Loucy (cell line): ENCODE measurements around the gene POPDC2.

ENCODE experiments used
- H2AFZ ChIP-seq: fragments of 200-600 bp; sonication (generic); 2 replicates; pipeline ENCODE4 v1.6.0; 2016; ENCODE audit warnings: antibody characterized with exemption, mild to moderate bottlenecking, low read length, moderate library complexity
- H3F3A ChIP-seq: fragments of 200-600 bp; 2 replicates; pipeline ENCODE4 v1.6.0; 2016; ENCODE audit warnings: antibody characterized with exemption, low read depth, mild to moderate bottlenecking
- H3K27me3 ChIP-seq: fragments of 200-600 bp; sonication (generic); 2 replicates; pipeline ENCODE4 v1.6.1; 2014; ENCODE audit warnings: low read length, mild to moderate bottlenecking; ENCODE audit not compliant: insufficient read depth, poor library complexity, severe bottlenecking
- H3K36me3 ChIP-seq: fragments of 200-600 bp; sonication (generic); 2 replicates; pipeline ENCODE4 v1.6.1; 2016; ENCODE audit warnings: low read length; ENCODE audit not compliant: insufficient read depth
- H3K4me1 ChIP-seq: fragments of 200-600 bp; sonication (generic); 2 replicates; pipeline ENCODE4 v1.5.1; 2014; ENCODE audit warnings: low read length, mild to moderate bottlenecking; ENCODE audit not compliant: insufficient read depth, poor library complexity, severe bottlenecking
- H3K4me2 ChIP-seq: fragments of 200-600 bp; sonication (generic); 2 replicates; pipeline ENCODE4 v1.6.0; 2014; ENCODE audit warnings: antibody characterized with exemption, low read length, low read depth, mild to moderate bottlenecking; ENCODE audit not compliant: poor library complexity, severe bottlenecking
- H3K4me3 ChIP-seq: fragments of 200-600 bp; sonication (generic); 2 replicates; pipeline ENCODE4 v1.5.1; 2014; ENCODE audit warnings: low read length, mild to moderate bottlenecking, mixed read lengths; ENCODE audit not compliant: poor library complexity, severe bottlenecking
- H3K79me2 ChIP-seq: fragments of 200-600 bp; sonication (generic); 2 replicates; pipeline ENCODE4 v1.6.1; 2014; ENCODE audit warnings: low read length; ENCODE audit not compliant: insufficient read depth
- H3K9ac ChIP-seq: fragments of 200-600 bp; sonication (generic); 2 replicates; pipeline ENCODE4 v1.6.0; 2014; ENCODE audit warnings: mild to moderate bottlenecking, low read depth, low read length, moderate library complexity; ENCODE audit not compliant: poor library complexity, severe bottlenecking
- H3K9me2 ChIP-seq: fragments of 200-600 bp; sonication (generic); replicated peaks from 2 replicates; pipeline ENCODE4 v1.6.1; 2016; ENCODE audit warnings: low read depth, low read length, mixed read lengths
- H3K9me3 ChIP-seq: fragments of 200-600 bp; sonication (generic); 2 replicates; pipeline ENCODE4 v1.6.1; 2014; ENCODE audit warnings: mild to moderate bottlenecking, antibody characterized with exemption, low read length, low read depth; ENCODE audit not compliant: insufficient read depth
- H4K20me1 ChIP-seq: fragments of 200-600 bp; sonication (generic); 2 replicates; pipeline ENCODE4 v1.6.0; 2014; ENCODE audit warnings: antibody characterized with exemption, low read length, mild to moderate bottlenecking; ENCODE audit not compliant: insufficient read depth, poor library complexity, severe bottlenecking
- EZH2phosphoT487 ChIP-seq: fragments of 200-600 bp; IDR thresholded peaks from 2 replicates; pipeline ENCODE4 v1.6.1; 2018; ENCODE audit warnings: antibody characterized with exemption, mild to moderate bottlenecking, moderate library complexity, borderline replicate concordance
- TF ChIP-seq, protein P1 (sequence below): fragments of 200-600 bp; sonication (generic); conservative IDR thresholded peaks from 2 replicates; pipeline ENCODE4 v1.5.1; 2014; ENCODE audit warnings: mild to moderate bottlenecking, antibody characterized with exemption, low read length

POPDC2 gene

DNA sequence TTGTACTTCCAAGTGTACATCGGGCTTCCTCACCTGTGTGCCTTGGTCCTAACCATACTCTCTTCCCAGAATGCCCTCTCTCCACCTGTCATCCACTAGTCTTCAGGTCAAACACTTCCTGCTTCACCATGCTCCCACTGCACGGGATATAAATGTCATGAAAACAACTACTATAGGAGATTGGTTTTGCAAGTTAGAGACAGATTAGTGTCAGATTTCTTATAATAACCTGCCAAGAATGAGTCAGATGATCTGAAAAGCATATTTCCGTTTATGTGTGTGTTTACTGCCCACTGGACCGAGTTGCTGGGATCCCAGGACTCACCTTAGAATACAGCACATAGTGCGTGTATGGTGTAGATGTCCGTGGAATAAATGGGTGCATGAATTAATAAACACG, 41.3 kb downstream of the POPDC2 start:
- H3K4me1 ChIP-seq, result no peaks in the 10 kb centered on the region
- no peaks in the 10 kb centered on the region for H3K36me3 ChIP-seq
- H3K4me3 ChIP-seq, result no peak overlapping the region
- H3K27me3 ChIP-seq, result peaks cover 5% of the 10 kb centered on the region
- H3K4me2 ChIP-seq, result no peak overlapping the region
- H3K9ac ChIP-seq, result no peak overlapping the region
- no peak overlapping the region for H2AFZ ChIP-seq
- no peak for TF ChIP-seq EZH2phosphoT487
- TF ChIP-seq, protein P1, sequence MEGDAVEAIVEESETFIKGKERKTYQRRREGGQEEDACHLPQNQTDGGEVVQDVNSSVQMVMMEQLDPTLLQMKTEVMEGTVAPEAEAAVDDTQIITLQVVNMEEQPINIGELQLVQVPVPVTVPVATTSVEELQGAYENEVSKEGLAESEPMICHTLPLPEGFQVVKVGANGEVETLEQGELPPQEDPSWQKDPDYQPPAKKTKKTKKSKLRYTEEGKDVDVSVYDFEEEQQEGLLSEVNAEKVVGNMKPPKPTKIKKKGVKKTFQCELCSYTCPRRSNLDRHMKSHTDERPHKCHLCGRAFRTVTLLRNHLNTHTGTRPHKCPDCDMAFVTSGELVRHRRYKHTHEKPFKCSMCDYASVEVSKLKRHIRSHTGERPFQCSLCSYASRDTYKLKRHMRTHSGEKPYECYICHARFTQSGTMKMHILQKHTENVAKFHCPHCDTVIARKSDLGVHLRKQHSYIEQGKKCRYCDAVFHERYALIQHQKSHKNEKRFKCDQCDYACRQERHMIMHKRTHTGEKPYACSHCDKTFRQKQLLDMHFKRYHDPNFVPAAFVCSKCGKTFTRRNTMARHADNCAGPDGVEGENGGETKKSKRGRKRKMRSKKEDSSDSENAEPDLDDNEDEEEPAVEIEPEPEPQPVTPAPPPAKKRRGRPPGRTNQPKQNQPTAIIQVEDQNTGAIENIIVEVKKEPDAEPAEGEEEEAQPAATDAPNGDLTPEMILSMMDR, result no peak
- no peaks in the 10 kb centered on the region for H3F3A ChIP-seq
- no peaks in the 10 kb centered on the region for H3K9me3 ChIP-seq
- H4K20me1 ChIP-seq, result no peaks in the 10 kb centered on the region
- no peaks in the 10 kb centered on the region for H3K79me2 ChIP-seq
- H3K9me2 ChIP-seq, result no peaks in the 10 kb centered on the region

DNA sequence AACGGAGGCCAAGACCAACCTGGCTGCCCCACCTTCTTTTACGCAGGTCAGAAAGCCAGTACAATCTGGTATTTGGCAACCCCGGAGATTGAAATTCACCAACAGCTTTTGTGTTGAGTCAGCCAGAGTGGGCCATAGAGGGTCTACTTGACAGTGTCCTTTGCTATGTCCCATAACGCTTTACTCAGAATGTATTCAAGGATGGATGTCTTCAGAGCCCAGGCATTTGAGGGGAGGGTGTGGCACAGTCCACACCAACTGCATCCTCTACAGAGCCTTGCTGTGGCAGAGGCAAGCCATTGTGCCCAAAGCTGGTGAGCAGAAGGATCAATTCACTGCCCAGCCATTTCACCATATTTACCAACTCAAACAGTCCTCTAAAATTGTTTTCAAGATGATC, 44.3 kb downstream of the POPDC2 start:
- H3K9me2 ChIP-seq, result no peaks in the 10 kb centered on the region
- H3F3A ChIP-seq, result no peaks in the 10 kb centered on the region
- H4K20me1 ChIP-seq, result no peaks in the 10 kb centered on the region
- no peak overlapping the region for H3K4me3 ChIP-seq
- H2AFZ ChIP-seq, result no peak overlapping the region
- H3K36me3 ChIP-seq, result no peaks in the 10 kb centered on the region
- H3K79me2 ChIP-seq, result no peaks in the 10 kb centered on the region
- TF ChIP-seq, protein P1, result no peak
- no peak for TF ChIP-seq EZH2phosphoT487
- no peak overlapping the region for H3K4me2 ChIP-seq
- no peak overlapping the region for H3K9ac ChIP-seq
- peaks cover 5% of the 10 kb centered on the region for H3K27me3 ChIP-seq
- no peaks in the 10 kb centered on the region for H3K4me1 ChIP-seq
- H3K9me3 ChIP-seq, result no peaks in the 10 kb centered on the region

DNA sequence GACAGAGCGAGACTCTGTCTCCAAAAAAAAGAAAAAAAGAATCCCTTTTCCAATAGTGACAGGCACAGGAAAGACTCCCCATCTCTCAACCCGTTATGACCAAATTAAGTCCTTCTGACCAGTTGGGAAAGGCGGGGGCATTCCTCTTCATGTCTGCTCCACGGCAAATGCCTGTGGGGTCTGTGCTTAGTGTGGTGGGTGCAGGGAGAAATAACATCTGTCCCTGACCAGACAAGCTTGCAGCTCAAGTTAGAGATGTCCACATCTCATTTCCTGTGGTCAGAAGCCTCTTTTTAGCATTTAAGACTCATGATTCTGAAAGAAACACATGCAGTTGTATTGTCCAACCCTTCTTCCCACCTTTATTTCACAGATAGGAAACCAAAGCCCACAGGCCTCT, 46.5 kb downstream of the POPDC2 start:
- no peaks in the 10 kb centered on the region for H3K9me2 ChIP-seq

More for the DNA sequence above, 46.5 kb downstream of the POPDC2 start:
- H3K79me2 ChIP-seq, result no peaks in the 10 kb centered on the region
- TF ChIP-seq, protein P1, result no peak
- no peak for TF ChIP-seq EZH2phosphoT487
- H3K4me1 ChIP-seq, result no peaks in the 10 kb centered on the region
- H4K20me1 ChIP-seq, result no peaks in the 10 kb centered on the region
- no peaks in the 10 kb centered on the region for H3K9me3 ChIP-seq
- H3K4me3 ChIP-seq, result no peak overlapping the region
- peaks cover under 1% of the 10 kb centered on the region for H3K27me3 ChIP-seq
- H3K9ac ChIP-seq, result no peak overlapping the region
- H3K36me3 ChIP-seq, result no peaks in the 10 kb centered on the region
- H2AFZ ChIP-seq, result no peak overlapping the region
- H3F3A ChIP-seq, result no peaks in the 10 kb centered on the region
- no peak overlapping the region for H3K4me2 ChIP-seq
